ENCODE data around the gene BORCS5. TPM values are rescaled to one million over a fixed set of nuclear protein-coding genes. Genes with fewer than 3 reads are reported as not detected.

BORCS5 gene
- total RNA-seq, 1 experiment from 2014 or later = 7.8 TPM

DNA sequence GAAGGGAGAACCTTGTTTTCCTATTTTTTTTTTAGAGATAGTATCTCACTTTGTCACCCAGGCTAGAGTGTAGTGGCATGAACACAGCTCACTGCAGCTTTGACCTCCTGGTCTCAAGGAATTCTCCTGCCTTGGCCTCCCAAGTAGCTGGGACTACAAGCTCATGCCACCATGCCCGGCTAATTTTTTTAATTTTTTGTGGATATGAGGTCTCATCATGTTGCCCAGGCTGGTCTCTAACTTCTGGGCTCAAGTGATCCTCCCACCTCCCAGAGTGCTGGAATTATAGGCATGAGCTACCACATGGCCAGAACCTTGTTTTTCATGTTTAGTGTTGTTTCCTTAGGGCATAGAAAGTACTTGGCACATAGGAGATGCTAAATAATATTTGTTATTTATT, 20.4 kb upstream of the BORCS5 start:
- intact Hi-C loops (cut with micrococcal nuclease; ENCODE audit: unreplicated experiment) = no loop called here
- in situ Hi-C loops (cut with HindIII; ENCODE audit: low pct_unique_long_range_greater_than_20kb, low sequenced_read_pairs) = no loop called here
- no peak overlapping the region for H3K4me3 ChIP-seq (ENCODE audit: low read depth in 2 of 2, low read length in 2 of 2)
- no peaks in the 10 kb centered on the region for H3K27me3 ChIP-seq (ENCODE audit: control insufficient read depth, insufficient read depth, low read length)
- no peaks in the 10 kb centered on the region for H3K9me3 ChIP-seq (ENCODE audit: control insufficient read depth, insufficient read depth, low read depth, low read length)
- H3K36me3 ChIP-seq (ENCODE audit: control insufficient read depth, insufficient read depth, low read length) = no peaks in the 10 kb centered on the region
- TF ChIP-seq CTCF (IDR thresholded peaks at IDR 0.05) (no peak), REST (IDR thresholded peaks at IDR 0.05; ENCODE audit: insufficient read depth in 1 of 2, low read depth in 2 of 2, low read length in 1 of 2) (no peak), POLR2AphosphoS5 (IDR thresholded peaks at IDR 0.05; ENCODE audit: low read depth, low read length) (no peak)
- ChIA-PET CTCF (no interaction called here), POLR2A (no interaction called here)
- ATAC-seq = no peak
- no TSS peak for BruUV-seq (replicated peaks)
- no peak overlapping the region for H3K27ac ChIP-seq (ENCODE audit: low read length)
- no peaks in the 10 kb centered on the region for H3K4me1 ChIP-seq (ENCODE audit: control insufficient read depth, insufficient read depth, low read length)
- no peak for DNase-seq (ENCODE audit: low read depth, low spot score)

- CTCF ChIA-PET = interaction anchor here (0.6 kb wide), 2 partner anchors 11 to 230 kb away, joined by 4 to 5 read pairs; no protein-coding TSS in a partner anchor
- no peaks in the 10 kb centered on the region for H3K27me3 ChIP-seq (ENCODE audit: control insufficient read depth, insufficient read depth, low read length)
- no peak for ATAC-seq
- no peak for DNase-seq (ENCODE audit: low read depth, low spot score)
- in situ Hi-C loops (cut with HindIII; ENCODE audit: low pct_unique_long_range_greater_than_20kb, low sequenced_read_pairs) (no loop called here), intact Hi-C loops (cut with micrococcal nuclease; ENCODE audit: unreplicated experiment) (no loop called here)
- H3K4me1 ChIP-seq (ENCODE audit: control insufficient read depth, insufficient read depth, low read length) = no peaks in the 10 kb centered on the region
- H3K27ac ChIP-seq (ENCODE audit: low read length) = no peak overlapping the region
- H3K4me3 ChIP-seq (ENCODE audit: low read depth in 2 of 2, low read length in 2 of 2) = no peak overlapping the region
- no peaks in the 10 kb centered on the region for H3K9me3 ChIP-seq (ENCODE audit: control insufficient read depth, insufficient read depth, low read depth, low read length)
- POLR2A ChIA-PET = no interaction called here
- no TSS peak for BruUV-seq (replicated peaks)
- no peaks in the 10 kb centered on the region for H3K36me3 ChIP-seq (ENCODE audit: control insufficient read depth, insufficient read depth, low read length)
- TF ChIP-seq POLR2AphosphoS5 (IDR thresholded peaks at IDR 0.05; ENCODE audit: low read depth, low read length) (no peak), REST (IDR thresholded peaks at IDR 0.05; ENCODE audit: insufficient read depth in 1 of 2, low read depth in 2 of 2, low read length in 1 of 2) (no peak), SIN3A (IDR thresholded peaks at IDR 0.05; ENCODE audit: borderline replicate concordance, insufficient read depth, low read depth, low read length) (no peak), CTCF (IDR thresholded peaks at IDR 0.05) (no peak), TCF7L2 (IDR thresholded peaks at IDR 0.05; ENCODE audit: low read depth, low read length) (no peak)
These were observed 18.2 kb upstream of the BORCS5 start for GRCh38 chr12:12338527-12339168.

All from Panc1 (cell line).